CD4-positive, alpha-beta T cell (primary cell): ENCODE results near the gene TNIP3. TPM values are rescaled to one million over a fixed set of nuclear protein-coding genes. Genes with fewer than 3 reads are reported as not detected.

Experiments used
- ATAC-seq: fragments of 200-7000 bp; cut with Tn5 transposase; one replicate; pipeline ENCODE4 v1.10.0; 2022; ENCODE audit warnings: mild to moderate bottlenecking; ENCODE audit not compliant: poor library complexity
- CTCF ChIA-PET: fragments of 350-600 bp; sonication (Branson Sonifier 250); formaldehyde crosslinking; loops from one replicate; lab custom pipeline; 2021; ENCODE audit warnings: antibody characterized with exemption, inconsistent platforms; lab: Charles Lee
- POLR2A ChIA-PET: fragments of 350-600 bp; sonication (Branson Sonifier 250); formaldehyde crosslinking; loops from one replicate; lab custom pipeline; 2021; ENCODE audit warnings: antibody characterized with exemption, inconsistent platforms; lab: Charles Lee
- DNase-seq, 14 experiments: peaks; one replicate each; pipeline ENCODE4 v3.0.0-alpha.2; 2013 to 2020; ENCODE audit warnings: mixed read lengths in 2 of 14
- H3K27ac ChIP-seq, 2 donors: one replicate each; pipeline versions ENCODE4 v1.5.1 to v1.7.0; 2013; ENCODE audit warnings: low read length in 2 of 2, low read depth in 1 of 2, mild to moderate bottlenecking in 1 of 2
- H3K27me3 ChIP-seq, 2 experiments: 1 replicate in 1 of 2; 2 replicates in 1 of 2; pipeline versions ENCODE4 v1.6.1 to v1.7.0; 2013; ENCODE audit warnings: low read length in 2 of 2, control low read depth in 1 of 2, mild to moderate bottlenecking in 1 of 2, moderate library complexity in 1 of 2; ENCODE audit not compliant: insufficient read depth in 2 of 2, control insufficient read depth in 1 of 2
- H3K36me3 ChIP-seq: one replicate; pipeline ENCODE4 v1.6.1; 2013; ENCODE audit warnings: low read length, control low read depth; ENCODE audit not compliant: insufficient read depth
- H3K4me1 ChIP-seq: one replicate; pipeline ENCODE4 v1.6.1; 2013; ENCODE audit warnings: low read length, control low read depth; ENCODE audit not compliant: insufficient read depth
- H3K4me3 ChIP-seq: one replicate; pipeline ENCODE4 v1.5.1; 2013; ENCODE audit warnings: mild to moderate bottlenecking, low read length, moderate library complexity
- H3K9me3 ChIP-seq, 2 experiments: 1 replicate in 1 of 2; 2 replicates in 1 of 2; pipeline versions ENCODE4 v1.6.1 to v1.7.0; 2013; ENCODE audit warnings: low read length in 2 of 2, mild to moderate bottlenecking in 2 of 2, control low read depth in 1 of 2, moderate library complexity in 1 of 2; ENCODE audit not compliant: control insufficient read depth in 1 of 2, insufficient read depth in 1 of 2
- H3K27ac Mint-ChIP-seq: one replicate; pipeline ENCODE4 v1.8.0; 2020; ENCODE audit warnings: mixed read lengths
- H3K27me3 Mint-ChIP-seq: one replicate; pipeline ENCODE4 v1.8.0; 2021; ENCODE audit warnings: mixed read lengths
- H3K36me3 Mint-ChIP-seq: one replicate; pipeline ENCODE4 v1.8.0; 2021; ENCODE audit warnings: low read depth, mixed read lengths
- H3K4me1 Mint-ChIP-seq: one replicate; pipeline ENCODE4 v1.8.0; 2021; ENCODE audit warnings: low read depth, mixed read lengths
- H3K4me3 Mint-ChIP-seq: one replicate; pipeline ENCODE4 v1.8.0; 2020; ENCODE audit warnings: mild to moderate bottlenecking, mixed read lengths
- H3K9me3 Mint-ChIP-seq: one replicate; pipeline ENCODE4 v1.8.0; 2020; ENCODE audit warnings: mixed read lengths
- intact Hi-C, 2 experiments: fragments of 100-400 bp; cut with DNase I in 1 of 2; cut with micrococcal nuclease in 1 of 2; formaldehyde crosslinking; loops; one replicate each; pipeline versions ENCODE4 v1.15.1 to v1.9.0; 2023 to 2025; cut with DNase I, micrococcal nuclease
- total RNA-seq, 174 experiments: library from RNA in 2 of 174; stranded (reverse) in 2 of 174; gene quantifications; one replicate each; pipeline ENCODE4 v1.2.3 and lab custom pipeline; 2021 to 2026
- TF ChIP-seq, protein P1 (sequence below): fragments of 200-600 bp; IDR thresholded peaks from one replicate; pipeline ENCODE4 v1.8.0; 2022; ENCODE audit warnings: antibody characterized with exemption, mild to moderate bottlenecking

TNIP3 gene
- total RNA-seq, 2 experiments from 2014 or later, result 0.39 to 0.66 TPM

DNA sequence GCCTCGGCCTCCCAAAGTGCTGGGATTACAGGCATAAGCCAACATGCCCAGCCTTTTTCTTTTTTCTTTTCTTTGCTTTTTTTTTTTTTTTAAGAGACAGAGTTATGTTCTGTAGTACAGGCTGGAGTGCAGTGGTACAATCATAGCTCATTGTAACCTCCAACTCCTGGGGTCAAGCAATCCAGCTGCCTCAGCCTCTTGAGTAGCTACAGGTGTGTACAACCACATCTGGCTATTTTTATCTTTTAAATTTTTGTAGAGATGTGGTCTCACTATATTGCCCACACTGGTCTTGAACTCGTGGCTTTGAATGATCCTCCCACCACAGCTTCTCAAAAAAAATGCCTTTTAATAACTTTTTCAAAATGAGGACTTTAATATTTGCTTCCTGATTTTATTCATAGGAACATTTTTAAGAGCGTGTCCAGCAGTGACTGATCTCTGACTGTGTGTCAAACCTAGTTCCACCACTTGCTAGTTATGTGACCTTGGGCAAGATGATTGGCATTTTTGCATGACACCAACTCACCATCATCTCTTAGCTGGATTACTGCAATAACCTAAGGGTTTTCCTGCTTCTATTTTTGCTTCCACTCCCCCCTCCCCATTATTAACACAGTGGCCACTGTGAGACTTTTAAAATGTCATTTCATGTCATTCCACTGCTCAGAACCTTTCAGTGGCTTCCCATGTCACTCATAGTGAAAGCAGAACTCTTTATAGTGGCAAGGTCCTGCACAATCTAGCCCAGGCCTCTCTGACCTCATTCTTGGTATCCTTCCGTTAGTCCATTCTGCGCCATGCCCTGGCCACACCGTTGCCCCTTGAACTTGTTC is 4.5 kb upstream of the TNIP3 start:
- POLR2A ChIA-PET, result interaction anchor here (0.6 to 1.5 kb wide), 3 partner anchors 9 to 21 kb away, joined by 3 read pairs; no protein-coding TSS in a partner anchor

DNA sequence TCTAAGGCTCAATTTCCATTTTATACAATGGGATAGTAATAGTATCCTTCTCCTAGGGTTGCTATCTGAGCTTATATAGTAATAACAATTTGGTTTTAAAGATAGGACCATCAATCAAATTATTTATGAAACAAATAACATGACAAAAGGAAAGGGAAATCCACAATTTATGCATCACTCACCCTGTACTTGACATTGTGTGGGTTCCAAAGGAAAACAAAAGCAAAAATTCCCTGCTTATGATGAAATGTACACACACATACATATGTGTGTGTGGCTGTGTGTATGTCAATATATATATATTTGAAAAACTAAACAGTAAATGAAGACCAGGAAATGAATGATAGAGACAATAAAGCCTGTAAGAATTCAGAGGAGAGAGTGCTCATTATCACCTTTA is 2.9 kb upstream of the TNIP3 start:
- H3K9me3 ChIP-seq, result no peaks in the 10 kb centered on the region
- no peak overlapping the region for H3K4me3 Mint-ChIP-seq
- no peak for ATAC-seq
- no peaks in the 10 kb centered on the region for H3K27me3 Mint-ChIP-seq
- TF ChIP-seq, protein P1, sequence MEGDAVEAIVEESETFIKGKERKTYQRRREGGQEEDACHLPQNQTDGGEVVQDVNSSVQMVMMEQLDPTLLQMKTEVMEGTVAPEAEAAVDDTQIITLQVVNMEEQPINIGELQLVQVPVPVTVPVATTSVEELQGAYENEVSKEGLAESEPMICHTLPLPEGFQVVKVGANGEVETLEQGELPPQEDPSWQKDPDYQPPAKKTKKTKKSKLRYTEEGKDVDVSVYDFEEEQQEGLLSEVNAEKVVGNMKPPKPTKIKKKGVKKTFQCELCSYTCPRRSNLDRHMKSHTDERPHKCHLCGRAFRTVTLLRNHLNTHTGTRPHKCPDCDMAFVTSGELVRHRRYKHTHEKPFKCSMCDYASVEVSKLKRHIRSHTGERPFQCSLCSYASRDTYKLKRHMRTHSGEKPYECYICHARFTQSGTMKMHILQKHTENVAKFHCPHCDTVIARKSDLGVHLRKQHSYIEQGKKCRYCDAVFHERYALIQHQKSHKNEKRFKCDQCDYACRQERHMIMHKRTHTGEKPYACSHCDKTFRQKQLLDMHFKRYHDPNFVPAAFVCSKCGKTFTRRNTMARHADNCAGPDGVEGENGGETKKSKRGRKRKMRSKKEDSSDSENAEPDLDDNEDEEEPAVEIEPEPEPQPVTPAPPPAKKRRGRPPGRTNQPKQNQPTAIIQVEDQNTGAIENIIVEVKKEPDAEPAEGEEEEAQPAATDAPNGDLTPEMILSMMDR, result no peak
- H3K4me3 ChIP-seq, result no peak overlapping the region
- H3K4me1 ChIP-seq, result peaks cover 9% of the 10 kb centered on the region
- intact Hi-C loops, result loop anchor here in 1 of 2 experiments (2.0 kb wide), 1 partner anchor 16 kb away; no protein-coding TSS in a partner anchor
- H3K27me3 ChIP-seq, result no peaks in the 10 kb centered on the region
- peaks cover 65% of the 10 kb centered on the region for H3K4me1 Mint-ChIP-seq
- no peaks in the 10 kb centered on the region for H3K36me3 Mint-ChIP-seq
- POLR2A ChIA-PET, result interaction anchor here (0.8 to 3.3 kb wide), 5 partner anchors 10 to 23 kb away, joined by 3 to 21 read pairs (median 3); no protein-coding TSS in a partner anchor
- H3K27ac Mint-ChIP-seq, result no peak overlapping the region
- no peaks in the 10 kb centered on the region for H3K9me3 Mint-ChIP-seq
- no peak for DNase-seq
- CTCF ChIA-PET, result interaction anchor here (1.0 to 1.2 kb wide), 2 partner anchors 10 to 14 kb away, joined by 3 to 4 read pairs; no protein-coding TSS in a partner anchor
- no peaks in the 10 kb centered on the region for H3K36me3 ChIP-seq
- H3K27ac ChIP-seq, result no peak overlapping the region

More for the DNA sequence above, 4.5 kb upstream of the TNIP3 start:
- Mint-ChIP-seq H3K27ac (no peak overlapping the region), H3K27me3 (no peaks in the 10 kb centered on the region), H3K4me1 (peaks cover 71% of the 10 kb centered on the region), H3K9me3 (no peaks in the 10 kb centered on the region), H3K36me3 (no peaks in the 10 kb centered on the region), H3K4me3 (no peak overlapping the region)
- CTCF ChIA-PET, result no interaction called here
- Histone ChIP-seq H3K36me3 (no peaks in the 10 kb centered on the region), H3K27ac (no peak overlapping the region), H3K4me3 (no peak overlapping the region), H3K9me3 (no peaks in the 10 kb centered on the region), H3K4me1 (peaks cover 9% of the 10 kb centered on the region), H3K27me3 (no peaks in the 10 kb centered on the region)
- DNase-seq (peak in 3 of 14 experiments; percentile 10 to 52 (median 42)), ATAC-seq (no peak)
- TF ChIP-seq, protein P1, result no peak
- intact Hi-C loops, result no loop called here

DNA sequence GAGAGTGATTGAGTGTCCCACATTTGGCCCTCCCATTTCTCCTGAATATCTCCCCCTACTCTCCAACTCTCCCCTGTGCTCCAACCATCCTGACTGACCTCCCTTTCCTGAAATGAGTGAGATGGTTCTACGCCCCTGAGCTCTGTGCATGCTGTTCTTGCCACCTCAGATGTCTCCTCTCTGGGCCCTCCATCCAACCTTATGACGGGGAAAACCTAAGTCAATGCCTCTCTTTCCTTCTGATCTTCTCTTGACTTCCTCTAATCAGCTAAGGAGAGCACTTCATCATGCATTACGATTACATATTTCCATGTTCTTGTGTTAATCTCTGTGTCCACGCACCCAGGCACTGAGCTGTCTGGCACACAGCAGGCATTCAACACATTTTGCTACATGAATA is 1.1 kb upstream of the TNIP3 start:
- TF ChIP-seq, protein P1, result no peak
- peaks cover 65% of the 10 kb centered on the region for H3K4me1 Mint-ChIP-seq
- no peak for DNase-seq
- H3K27me3 Mint-ChIP-seq, result no peaks in the 10 kb centered on the region
- Histone ChIP-seq H3K36me3 (no peaks in the 10 kb centered on the region), H3K4me3 (no peak overlapping the region), H3K27me3 (no peaks in the 10 kb centered on the region), H3K9me3 (no peaks in the 10 kb centered on the region), H3K4me1 (peaks cover 9% of the 10 kb centered on the region), H3K27ac (peak overlapping the region; percentile 16 to 39)
- H3K4me3 Mint-ChIP-seq, result peak overlapping the region; percentile 62
- intact Hi-C loops, result no loop called here
- no peaks in the 10 kb centered on the region for H3K9me3 Mint-ChIP-seq
- CTCF ChIA-PET, result no interaction called here
- H3K36me3 Mint-ChIP-seq, result no peaks in the 10 kb centered on the region
- POLR2A ChIA-PET, result interaction anchor here (1.0 to 3.3 kb wide), 3 partner anchors 8 to 11 kb away, joined by 3 to 21 read pairs (median 5); no protein-coding TSS in a partner anchor
- ATAC-seq, result no peak
- H3K27ac Mint-ChIP-seq, result peak overlapping the region; percentile 56
